Ascending aorta (tissue), 2 donors: ENCODE measurements around the gene CORO7. TPM values are rescaled to one million over a fixed set of nuclear protein-coding genes. Genes with fewer than 3 reads are reported as not detected.

Source experiments
- DNase-seq, 2 donors: peaks; one replicate each; pipeline ENCODE4 v3.0.0-alpha.2; 2019; ENCODE audit warnings: low spot score in 2 of 2
- H3K27ac ChIP-seq, 2 donors: fragments of 200-600 bp; sonication (generic); one replicate each; pipeline ENCODE4 v1.5.1; 2016 to 2017; ENCODE audit warnings: mild to moderate bottlenecking in 1 of 2
- H3K27me3 ChIP-seq: fragments of 200-600 bp; sonication (generic); one replicate; pipeline ENCODE4 v1.5.1; 2017
- H3K36me3 ChIP-seq, 2 donors: fragments of 200-600 bp; sonication (generic); one replicate each; pipeline ENCODE4 v1.5.1; 2016
- H3K4me1 ChIP-seq, 2 donors: fragments of 200-600 bp; sonication (generic); one replicate each; pipeline ENCODE4 v1.5.1; 2016 to 2017; ENCODE audit warnings: mild to moderate bottlenecking in 1 of 2
- H3K4me3 ChIP-seq, 2 donors: fragments of 200-600 bp; sonication (generic); one replicate each; pipeline ENCODE4 v1.5.1; 2016 to 2017; ENCODE audit warnings: mild to moderate bottlenecking in 1 of 2
- H3K9me3 ChIP-seq, 2 donors: fragments of 200-600 bp; sonication (generic); one replicate each; pipeline ENCODE4 v1.5.1; 2016
- CTCF ChIP-seq, 3 experiments: fragments of 200-600 bp in 2 of 3; fragments of 450-650 bp in 1 of 3; sonication (generic) in 2 of 3; IDR thresholded peaks; one replicate each; pipeline ENCODE4 v1.5.1; 2016 to 2019; ENCODE audit warnings: antibody characterized with exemption in 3 of 3, mild to moderate bottlenecking in 1 of 3, moderate library complexity in 1 of 3
- intact Hi-C: fragments of 100-400 bp; cut with DNase I; formaldehyde crosslinking; loops from one replicate; pipeline ENCODE4 v1.15.1; 2023
- total RNA-seq: library from RNA; depleted of rRNA; stranded (reverse); fragments of >200 nt; gene quantifications from one replicate; pipeline ENCODE4 v1.1.0, GENCODE V29; 2016

CORO7 gene
- total RNA-seq, 1 donor from 2014 or later: 41.9 TPM

GRCh38 chr16:4316864-4317531 is 99.4 kb downstream of the CORO7 start:
- H3K9me3 ChIP-seq: no peaks in the 10 kb centered on the region
- H3K4me3 ChIP-seq: peak overlapping the region; percentile 75 to 90
- peak in 1 of 2 donors; percentile 89 for DNase-seq
- intact Hi-C loops: loop anchor here (5.0 kb wide), 1 partner anchor 45 kb away; the partner anchor contains the start of gene TFAP4
- H3K27me3 ChIP-seq: no peaks in the 10 kb centered on the region
- no peaks in the 10 kb centered on the region for H3K36me3 ChIP-seq
- TF ChIP-seq CTCF (IDR thresholded peaks at IDR 0.05): no peak
- H3K4me1 ChIP-seq: peaks cover 36 to 49% of the 10 kb centered on the region in 2 donors
- H3K27ac ChIP-seq: peak overlapping the region; percentile 93 to 94

GRCh38 chr16:4316108-4316863 is 100.1 kb downstream of the CORO7 start:
- Histone ChIP-seq H3K27me3 (no peaks in the 10 kb centered on the region), H3K9me3 (no peaks in the 10 kb centered on the region), H3K4me3 (peak overlapping the region; percentile 75 to 90), H3K4me1 (peaks cover 30 to 42% of the 10 kb centered on the region in 2 donors), H3K27ac (peak overlapping the region; percentile 93 to 94), H3K36me3 (no peaks in the 10 kb centered on the region)
- TF ChIP-seq CTCF (IDR thresholded peaks at IDR 0.05): no peak
- no peak for DNase-seq
- intact Hi-C loops: loop anchor here (5.0 kb wide), 1 partner anchor 44 kb away; the partner anchor contains the start of gene TFAP4

GRCh38 chr16:4315186-4316107 is 100.9 kb downstream of the CORO7 start, which contains the start of gene GLIS2:
GLIS2 (plus strand) TSS chr16:4316067; CDS start chr16:4332281, 16,214 bp downstream.
- H3K4me3 ChIP-seq: peak within 1 kb of the TSS; percentile 75 to 90
- H3K27me3 ChIP-seq: no peaks in the 10 kb centered on the region
- no peaks in the 10 kb centered on the region for H3K36me3 ChIP-seq
- H3K4me1 ChIP-seq: peaks cover 22 to 33% of the 10 kb centered on the region in 2 donors
- peak in 1 of 2 donors; percentile 84 for DNase-seq
- peak within 1 kb of the TSS; percentile 94 to 97 for H3K27ac ChIP-seq
- intact Hi-C loops: loop anchor here (1.0 to 5.0 kb wide), 2 partner anchors 8 to 43 kb away; partner anchors contain the start of gene TFAP4
- H3K9me3 ChIP-seq: no peaks in the 10 kb centered on the region
- TF ChIP-seq CTCF (IDR thresholded peaks at IDR 0.05): no peak

GRCh38 chr16:4314532-4315185 is 101.7 kb downstream of the CORO7 start:
- Histone ChIP-seq H3K36me3 (no peaks in the 10 kb centered on the region), H3K27me3 (no peaks in the 10 kb centered on the region), H3K4me3 (peak overlapping the region; percentile 75 to 90), H3K9me3 (no peaks in the 10 kb centered on the region), H3K27ac (peak overlapping the region; percentile 94 to 97), H3K4me1 (peaks cover 19 to 28% of the 10 kb centered on the region in 2 donors)
- intact Hi-C loops: loop anchor here (1.0 to 5.0 kb wide), 2 partner anchors 7 to 42 kb away; partner anchors contain the start of gene TFAP4
- TF ChIP-seq CTCF (IDR thresholded peaks at IDR 0.05): no peak
- DNase-seq: no peak
